GM19468 (cell line): ENCODE measurements around the gene SH3PXD2A.
"Not testable (repeated sequence)": the region's sequence is repeated elsewhere in the genome, so short reads cannot be mapped to it uniquely, and the experiment has no call there.

Source experiments
- ATAC-seq: cut with Tn5 transposase; IDR thresholded peaks from one replicate; pipeline ENCODE4 v1.9.1; 2021; ENCODE audit warnings: mild to moderate bottlenecking, moderate library complexity, moderate number of reproducible peaks; ENCODE audit not compliant: unreplicated experiment; ENCODE audit errors: extremely low read depth

The SH3PXD2A gene

GRCh38 chr10:103775776-103776175 lies 79.6 kb downstream of the SH3PXD2A start:
- ATAC-seq, result no peak

- not testable (repeated sequence) for ATAC-seq
These were observed 82.5 kb downstream of the SH3PXD2A start for GRCh38 chr10:103772846-103773245.

GRCh38 chr10:103772096-103772845 lies 83.1 kb downstream of the SH3PXD2A start:
- ATAC-seq, result no peak

DNA sequence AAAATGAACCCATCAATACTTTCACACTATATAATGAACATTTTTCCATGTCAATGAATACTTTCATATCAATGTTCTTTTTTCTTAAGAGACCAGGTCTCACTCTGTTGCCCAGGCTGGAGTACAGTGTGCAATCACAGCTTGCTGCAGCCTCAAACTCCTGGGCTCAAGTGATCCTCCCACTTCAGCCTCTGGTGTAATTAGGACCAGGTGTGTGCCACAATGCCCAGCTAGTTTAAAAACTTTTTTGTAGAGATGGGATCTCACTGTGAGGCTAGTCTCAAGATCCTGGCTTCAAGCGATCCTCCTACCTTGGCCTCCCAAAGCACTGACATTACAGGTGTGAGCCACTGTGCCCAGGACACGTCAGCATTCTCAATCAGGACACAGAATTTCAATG lies 85.2 kb downstream of the SH3PXD2A start:
- ATAC-seq, result no peak

- ATAC-seq, result no peak
These were observed 86.2 kb downstream of the SH3PXD2A start for GRCh38 chr10:103769176-103769575.

- ATAC-seq, result no peak
These were observed 87.0 kb downstream of the SH3PXD2A start for GRCh38 chr10:103768345-103768744.

DNA sequence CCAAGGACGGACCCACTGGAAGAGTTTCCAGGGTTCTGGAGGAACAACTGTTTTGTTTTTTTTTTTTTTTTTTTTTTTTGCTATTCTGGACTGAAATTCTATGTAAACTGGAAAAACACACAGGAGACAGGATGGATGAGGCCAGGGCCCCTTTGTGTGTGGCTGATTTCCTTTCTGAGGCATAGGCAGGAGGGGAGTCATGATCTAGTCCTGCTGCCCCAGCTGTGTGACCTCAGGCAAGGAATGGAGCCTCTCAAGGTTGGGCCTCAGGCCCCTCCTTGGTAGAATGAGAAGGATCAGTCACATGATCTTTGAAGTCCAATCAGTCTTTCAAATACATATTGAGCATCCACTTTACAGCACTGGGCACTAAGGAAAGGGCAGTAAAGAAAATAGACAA lies 87.6 kb downstream of the SH3PXD2A start:
- ATAC-seq, result no peak

DNA sequence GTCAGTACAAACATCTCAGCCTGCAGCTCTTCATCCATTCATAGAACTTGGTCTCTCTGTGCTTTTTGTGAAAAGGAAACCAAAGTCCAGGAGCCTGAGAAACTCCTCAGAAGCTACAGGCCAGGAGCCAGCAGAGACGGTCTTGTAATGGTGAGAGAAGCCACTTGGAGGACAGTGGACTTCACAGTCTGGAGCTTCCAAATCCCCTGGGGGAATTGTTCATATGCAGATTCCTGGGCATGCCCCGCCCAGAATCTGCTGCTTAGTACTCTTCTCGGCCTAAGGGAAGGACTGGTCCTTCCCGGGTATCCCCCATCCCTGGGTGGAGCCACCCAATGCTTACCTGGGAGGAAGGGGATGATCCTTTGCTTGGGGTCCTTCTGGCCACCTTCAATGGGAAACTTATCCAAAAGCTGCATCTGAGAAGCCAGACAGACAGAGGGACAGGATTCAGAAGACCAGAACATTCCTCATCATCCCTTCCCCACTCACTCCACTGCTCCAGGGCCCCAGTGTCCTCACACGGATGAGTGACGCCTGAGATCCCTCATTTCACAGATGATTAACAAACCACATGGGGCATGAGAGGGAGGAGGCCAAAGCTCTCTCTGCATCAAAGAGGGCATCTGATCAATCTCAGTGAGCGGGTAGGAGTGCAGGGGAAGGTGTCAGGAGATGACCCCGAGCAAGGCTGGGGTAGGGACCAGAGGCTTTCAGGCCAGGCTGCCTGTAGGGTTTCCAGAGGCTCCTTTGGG lies 88.4 kb downstream of the SH3PXD2A start:
- no peak for ATAC-seq

GRCh38 chr10:103765981-103766380 lies 89.4 kb downstream of the SH3PXD2A start:
- no peak for ATAC-seq

GRCh38 chr10:103765168-103765567 lies 90.2 kb downstream of the SH3PXD2A start:
- ATAC-seq, result no peak

- ATAC-seq, result no peak
These were observed 90.9 kb downstream of the SH3PXD2A start for GRCh38 chr10:103764296-103765088.

DNA sequence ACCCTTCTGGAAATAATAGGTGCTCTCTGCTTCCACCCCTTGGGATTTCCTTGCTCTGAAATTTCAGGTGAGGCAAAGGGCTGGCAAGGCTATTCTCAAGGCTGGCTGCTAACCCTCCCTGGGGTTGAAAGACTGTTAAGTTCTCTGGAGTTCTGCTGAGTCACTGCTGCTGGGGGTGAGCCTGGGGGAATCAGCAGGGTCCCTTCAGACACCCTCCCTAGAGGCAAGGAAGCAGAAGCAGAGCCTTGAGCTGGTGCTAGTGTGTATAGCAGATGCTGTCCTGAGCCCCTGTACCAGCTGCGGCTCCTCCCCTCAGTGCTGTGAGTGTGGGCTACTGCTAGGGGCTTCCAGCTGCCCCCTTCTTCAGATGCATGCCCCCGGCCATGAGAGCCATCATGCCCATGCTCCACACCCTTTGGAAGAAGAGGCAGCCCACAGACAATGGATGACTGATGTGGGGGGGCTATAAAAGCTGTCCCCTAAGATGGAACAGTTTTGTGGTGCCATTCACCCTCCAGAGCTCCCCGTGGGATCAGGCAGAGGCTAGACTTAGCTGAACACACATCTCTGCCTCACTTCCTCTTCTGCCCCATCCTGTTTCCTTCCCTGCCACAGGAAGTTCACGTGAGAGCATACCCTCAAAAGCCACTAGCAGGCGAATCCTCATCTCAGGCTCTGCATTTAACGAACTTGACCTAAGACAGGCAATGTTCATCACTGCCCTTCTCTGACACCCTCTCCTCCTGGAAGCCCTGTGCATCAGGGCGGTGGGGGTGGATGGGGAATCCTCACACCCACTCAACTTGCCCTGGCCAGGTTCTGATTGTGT lies 91.8 kb downstream of the SH3PXD2A start:
- ATAC-seq, result no peak

- ATAC-seq, result no peak
These were observed 92.5 kb downstream of the SH3PXD2A start for GRCh38 chr10:103762916-103763315.

DNA sequence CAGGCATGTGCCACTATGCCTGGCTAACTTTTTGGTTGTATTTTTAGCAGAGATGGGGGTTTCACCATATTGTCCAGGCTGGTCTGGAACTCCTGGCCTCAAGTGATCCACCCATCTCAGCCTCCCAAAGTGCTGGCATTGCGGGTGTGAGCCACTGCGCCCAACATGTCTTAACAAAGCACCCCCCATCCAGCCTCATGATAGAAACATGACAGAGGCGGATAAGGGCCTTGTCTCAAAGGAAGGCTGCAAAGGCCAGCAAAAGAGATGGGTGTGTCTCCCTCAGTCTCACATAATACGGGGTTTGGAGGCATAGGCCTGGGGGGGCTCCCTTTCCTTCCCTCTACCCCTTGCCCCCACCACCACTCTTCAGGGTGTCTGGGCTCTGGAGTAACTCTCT lies 93.2 kb downstream of the SH3PXD2A start:
- ATAC-seq, result no peak

GRCh38 chr10:103761075-103761920 lies 94.1 kb downstream of the SH3PXD2A start:
- no peak for ATAC-seq

- ATAC-seq, result not testable (repeated sequence)
These were observed 95.1 kb downstream of the SH3PXD2A start for GRCh38 chr10:103760233-103760632.

GRCh38 chr10:103759100-103759781 lies 96.1 kb downstream of the SH3PXD2A start:
- ATAC-seq, result no peak

DNA sequence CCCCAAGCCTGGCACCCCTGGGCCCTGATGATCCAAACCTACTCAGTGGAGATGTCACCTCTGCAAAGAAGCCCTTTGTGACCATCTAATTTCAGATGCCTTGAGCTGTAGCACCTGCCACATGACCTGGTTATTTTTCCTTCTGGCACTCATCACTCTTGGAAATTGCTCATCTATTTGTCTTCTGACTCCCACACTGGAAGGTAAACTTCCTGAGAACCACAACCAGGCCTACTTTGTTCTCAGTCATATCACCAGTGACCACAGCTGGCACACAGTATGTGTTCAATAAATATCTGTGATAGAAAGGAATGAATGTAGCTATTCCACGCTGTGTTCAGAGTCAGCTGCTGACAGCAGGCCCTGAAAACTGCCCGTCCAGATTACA lies 97.1 kb downstream of the SH3PXD2A start:
- ATAC-seq, result no peak
